Spleen (tissue), 7 donors: Measurements from ENCODE around the gene ME1.
"Not testable (repeated sequence)": the region's sequence is repeated elsewhere in the genome, so short reads cannot be mapped to it uniquely, and the experiment has no call there.

Source experiments
- POLR2A ChIP-seq, 3 donors: fragments of 450-650 bp; IDR thresholded peaks; one replicate each; pipeline ENCODE4 v1.5.1; 2017; ENCODE audit warnings: antibody characterized with exemption in 3 of 3, mild to moderate bottlenecking in 1 of 3
- TF ChIP-seq, protein P1 (sequence below), 11 experiments: fragments of 200-600 bp in 7 of 11; fragments of 450-650 bp in 4 of 11; sonication (generic) in 4 of 11; IDR thresholded peaks in 8 of 11; conservative IDR thresholded peaks in 3 of 11; 1 replicate in 7 of 11; 2 replicates in 4 of 11; pipeline versions ENCODE4 v1.4.0 to v1.8.0; 2016 to 2021; ENCODE audit warnings: antibody characterized with exemption in 11 of 11, inconsistent platforms in 4 of 11, mild to moderate bottlenecking in 1 of 11
- donor health status: DM: no; HTN: no; CAD: no; lungs with moderate emphysema.
- donor health status: DM: no; HTN: no; CAD: no.
- donor health status: DM: no; HTN: no; CAD: no.

DNA sequence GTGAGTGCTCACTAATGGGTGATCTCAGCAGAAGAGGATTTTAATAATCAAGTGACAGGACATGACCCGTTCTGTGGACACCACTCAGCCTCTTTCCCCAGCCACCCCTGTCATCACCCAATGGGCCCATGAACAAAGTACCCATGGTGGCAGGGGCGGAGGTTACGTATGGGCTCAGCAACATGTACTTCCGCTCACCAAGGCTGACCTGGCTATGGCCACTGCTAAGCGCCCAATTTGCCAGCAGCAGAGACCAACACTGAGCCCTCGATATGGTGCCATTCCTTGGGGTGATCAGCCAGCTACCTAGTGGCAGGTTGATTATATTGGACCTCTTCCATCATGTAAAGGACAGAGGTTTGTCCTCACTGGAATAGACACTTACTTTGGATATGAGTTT lies 68.5 kb downstream of the ME1 start:
- TF ChIP-seq, protein P1, sequence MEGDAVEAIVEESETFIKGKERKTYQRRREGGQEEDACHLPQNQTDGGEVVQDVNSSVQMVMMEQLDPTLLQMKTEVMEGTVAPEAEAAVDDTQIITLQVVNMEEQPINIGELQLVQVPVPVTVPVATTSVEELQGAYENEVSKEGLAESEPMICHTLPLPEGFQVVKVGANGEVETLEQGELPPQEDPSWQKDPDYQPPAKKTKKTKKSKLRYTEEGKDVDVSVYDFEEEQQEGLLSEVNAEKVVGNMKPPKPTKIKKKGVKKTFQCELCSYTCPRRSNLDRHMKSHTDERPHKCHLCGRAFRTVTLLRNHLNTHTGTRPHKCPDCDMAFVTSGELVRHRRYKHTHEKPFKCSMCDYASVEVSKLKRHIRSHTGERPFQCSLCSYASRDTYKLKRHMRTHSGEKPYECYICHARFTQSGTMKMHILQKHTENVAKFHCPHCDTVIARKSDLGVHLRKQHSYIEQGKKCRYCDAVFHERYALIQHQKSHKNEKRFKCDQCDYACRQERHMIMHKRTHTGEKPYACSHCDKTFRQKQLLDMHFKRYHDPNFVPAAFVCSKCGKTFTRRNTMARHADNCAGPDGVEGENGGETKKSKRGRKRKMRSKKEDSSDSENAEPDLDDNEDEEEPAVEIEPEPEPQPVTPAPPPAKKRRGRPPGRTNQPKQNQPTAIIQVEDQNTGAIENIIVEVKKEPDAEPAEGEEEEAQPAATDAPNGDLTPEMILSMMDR (IDR thresholded peaks at IDR 0.05 in 8 of 11, conservative IDR thresholded peaks at IDR 0.05 in 3 of 11), result not testable (repeated sequence)
- not testable (repeated sequence) for TF ChIP-seq POLR2A (IDR thresholded peaks at IDR 0.05)
